WTC11 (cell line): ENCODE results near the gene TBL1Y. TPM values are rescaled to one million over a fixed set of nuclear protein-coding genes. Genes with fewer than 3 reads are reported as not detected.

Source experiments
- ATAC-seq: fragments of 200-7000 bp; cut with Tn5 transposase; 2 replicates; pipeline ENCODE4 v1.10.0; 2021; ENCODE audit warnings: mild to moderate bottlenecking, moderate library complexity
- CTCF ChIA-PET: fragments of 300-600 bp; sonication (Branson Sonifier 250); formaldehyde crosslinking; loops from one replicate; lab custom pipeline; 2021; ENCODE audit warnings: antibody characterized with exemption; lab: Charles Lee
- POLR2A ChIA-PET: fragments of 350-600 bp; sonication (Branson Sonifier 250); formaldehyde crosslinking; loops from one replicate; lab custom pipeline; 2021; ENCODE audit warnings: antibody characterized with exemption; lab: Charles Lee
- DNase-seq: peaks from one replicate; pipeline ENCODE4 v3.0.0; 2021; ENCODE audit warnings: low spot score
- H3K27ac Mint-ChIP-seq: 2 replicates; pipeline ENCODE4 v1.8.0; 2021; ENCODE audit warnings: mixed read lengths
- H3K27me3 Mint-ChIP-seq: 2 replicates; pipeline ENCODE4 v1.8.0; 2021; ENCODE audit warnings: low read depth, mild to moderate bottlenecking, moderate library complexity, mixed read lengths
- H3K36me3 Mint-ChIP-seq: 2 replicates; pipeline ENCODE4 v1.8.0; 2021; ENCODE audit warnings: mixed read lengths
- H3K4me1 Mint-ChIP-seq: 2 replicates; pipeline ENCODE4 v1.8.0; 2022; ENCODE audit warnings: mixed read lengths
- H3K4me3 Mint-ChIP-seq: 2 replicates; pipeline ENCODE4 v1.8.0; 2021; ENCODE audit warnings: mild to moderate bottlenecking, moderate library complexity, mixed read lengths
- H3K9me3 Mint-ChIP-seq: 2 replicates; pipeline ENCODE4 v1.8.0; 2021; ENCODE audit warnings: mixed read lengths
- ATF1 ChIP-seq: sonication (generic); formaldehyde crosslinking; IDR thresholded peaks from 2 replicates; pipeline ENCODE4 v1.8.1; 2023; ENCODE audit warnings: mild to moderate bottlenecking, moderate library complexity, missing genetic modification reagents
- NFE2L1 ChIP-seq: sonication (generic); formaldehyde crosslinking; IDR thresholded peaks from 2 replicates; pipeline ENCODE4 v1.8.1; 2023; ENCODE audit warnings: missing genetic modification reagents
- NFYB ChIP-seq: sonication (generic); formaldehyde crosslinking; conservative IDR thresholded peaks from 2 replicates; pipeline ENCODE4 v1.8.0; 2022; ENCODE audit warnings: low read depth, missing genetic modification reagents
- OVOL2 ChIP-seq: fragments of 250-450 bp; sonication (Bioruptor Pico); IDR thresholded peaks from 2 replicates; pipeline ENCODE4 v1.9.0; 2021; ENCODE audit warnings: mild to moderate bottlenecking, borderline replicate concordance
- RELA ChIP-seq: sonication (generic); formaldehyde crosslinking; IDR thresholded peaks from 2 replicates; pipeline ENCODE4 v1.8.1; 2022; ENCODE audit warnings: missing genetic modification reagents, mild to moderate bottlenecking, borderline replicate concordance
- SOX15 ChIP-seq: fragments of 250-450 bp; sonication (Bioruptor Pico); IDR thresholded peaks from 2 replicates; pipeline ENCODE4 v1.9.0; 2021; ENCODE audit warnings: mild to moderate bottlenecking
- ZNF232 ChIP-seq: sonication (generic); formaldehyde crosslinking; IDR thresholded peaks from 2 replicates; pipeline ENCODE4 v1.8.0; 2022; ENCODE audit warnings: mild to moderate bottlenecking, missing genetic modification reagents
- total RNA-seq: library from RNA; stranded (reverse); gene quantifications from 3 replicates; pipeline ENCODE4 v1.2.3, GENCODE V29; 2021
- TF ChIP-seq, protein P1 (sequence below): fragments of 250-450 bp; sonication (Bioruptor Pico); IDR thresholded peaks from 2 replicates; pipeline ENCODE4 v1.9.0; 2021; ENCODE audit warnings: moderate library complexity, mild to moderate bottlenecking, inconsistent platforms, borderline replicate concordance
- TF ChIP-seq, protein P2 (sequence below): sonication (generic); formaldehyde crosslinking; IDR thresholded peaks from 2 replicates; pipeline ENCODE4 v1.8.0; 2022; ENCODE audit warnings: mild to moderate bottlenecking, missing genetic modification reagents
- TF ChIP-seq, protein P3 (sequence below): fragments of 200-600 bp; IDR thresholded peaks from 2 replicates; pipeline ENCODE4 v1.8.0; 2022; ENCODE audit warnings: antibody characterized with exemption
- TF ChIP-seq, protein P4 (sequence below): sonication (generic); formaldehyde crosslinking; IDR thresholded peaks from 2 replicates; pipeline ENCODE4 v1.8.1; 2022; ENCODE audit warnings: mild to moderate bottlenecking, moderate library complexity, missing genetic modification reagents
- TF ChIP-seq, protein P5 (sequence below): fragments of 250-450 bp; sonication (Bioruptor Pico); conservative IDR thresholded peaks from 2 replicates; pipeline ENCODE4 v1.9.0; 2021; ENCODE audit warnings: mild to moderate bottlenecking
- TF ChIP-seq, protein P6 (sequence below): sonication (generic); formaldehyde crosslinking; IDR thresholded peaks from 2 replicates; pipeline ENCODE4 v1.8.1; 2022; ENCODE audit warnings: low read depth, missing genetic modification reagents, borderline replicate concordance
- TF ChIP-seq, protein P7 (sequence below): sonication (generic); formaldehyde crosslinking; IDR thresholded peaks from 2 replicates; pipeline ENCODE4 v1.8.1; 2023; ENCODE audit warnings: mild to moderate bottlenecking, missing genetic modification reagents, moderate library complexity
- TF ChIP-seq, protein P8 (sequence below): sonication (generic); formaldehyde crosslinking; IDR thresholded peaks from 2 replicates; pipeline ENCODE4 v1.8.0; 2022; ENCODE audit warnings: mild to moderate bottlenecking, missing genetic modification reagents

The TBL1Y gene
- total RNA-seq, 1 experiment from 2014 or later, result not detected

DNA sequence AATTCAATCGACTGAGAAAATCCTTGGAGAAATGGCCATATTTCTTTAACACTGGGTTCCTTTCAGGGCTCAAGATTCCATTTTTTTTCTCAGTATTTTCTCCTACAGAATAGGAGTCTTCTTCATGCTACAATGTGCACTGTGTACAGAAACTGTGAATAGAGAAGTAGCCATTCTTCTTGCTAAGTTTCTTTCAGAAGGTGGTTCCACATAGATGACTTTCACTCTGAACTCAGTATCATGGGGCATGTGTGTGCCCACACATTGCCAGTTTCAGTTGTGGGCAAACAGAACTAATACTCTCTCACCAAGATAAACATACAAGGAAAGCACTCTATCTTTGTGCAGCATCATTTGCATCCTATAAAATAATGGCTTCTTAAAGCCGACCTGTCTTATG is 89.4 kb downstream of the TBL1Y start (continued):
- TF ChIP-seq, protein P1, sequence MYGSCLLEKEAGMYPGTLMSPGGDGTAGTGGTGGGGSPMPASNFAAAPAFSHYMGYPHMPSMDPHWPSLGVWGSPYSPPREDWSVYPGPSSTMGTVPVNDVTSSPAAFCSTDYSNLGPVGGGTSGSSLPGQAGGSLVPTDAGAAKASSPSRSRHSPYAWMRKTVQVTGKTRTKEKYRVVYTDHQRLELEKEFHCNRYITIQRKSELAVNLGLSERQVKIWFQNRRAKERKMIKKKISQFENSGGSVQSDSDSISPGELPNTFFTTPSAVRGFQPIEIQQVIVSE (CRISPR knock-in tag), result no peak
- TF ChIP-seq, protein P2, sequence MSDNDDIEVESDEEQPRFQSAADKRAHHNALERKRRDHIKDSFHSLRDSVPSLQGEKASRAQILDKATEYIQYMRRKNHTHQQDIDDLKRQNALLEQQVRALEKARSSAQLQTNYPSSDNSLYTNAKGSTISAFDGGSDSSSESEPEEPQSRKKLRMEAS, result no peak
- TF ChIP-seq, protein P3, sequence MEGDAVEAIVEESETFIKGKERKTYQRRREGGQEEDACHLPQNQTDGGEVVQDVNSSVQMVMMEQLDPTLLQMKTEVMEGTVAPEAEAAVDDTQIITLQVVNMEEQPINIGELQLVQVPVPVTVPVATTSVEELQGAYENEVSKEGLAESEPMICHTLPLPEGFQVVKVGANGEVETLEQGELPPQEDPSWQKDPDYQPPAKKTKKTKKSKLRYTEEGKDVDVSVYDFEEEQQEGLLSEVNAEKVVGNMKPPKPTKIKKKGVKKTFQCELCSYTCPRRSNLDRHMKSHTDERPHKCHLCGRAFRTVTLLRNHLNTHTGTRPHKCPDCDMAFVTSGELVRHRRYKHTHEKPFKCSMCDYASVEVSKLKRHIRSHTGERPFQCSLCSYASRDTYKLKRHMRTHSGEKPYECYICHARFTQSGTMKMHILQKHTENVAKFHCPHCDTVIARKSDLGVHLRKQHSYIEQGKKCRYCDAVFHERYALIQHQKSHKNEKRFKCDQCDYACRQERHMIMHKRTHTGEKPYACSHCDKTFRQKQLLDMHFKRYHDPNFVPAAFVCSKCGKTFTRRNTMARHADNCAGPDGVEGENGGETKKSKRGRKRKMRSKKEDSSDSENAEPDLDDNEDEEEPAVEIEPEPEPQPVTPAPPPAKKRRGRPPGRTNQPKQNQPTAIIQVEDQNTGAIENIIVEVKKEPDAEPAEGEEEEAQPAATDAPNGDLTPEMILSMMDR, result no peak
- TF ChIP-seq, protein P4, sequence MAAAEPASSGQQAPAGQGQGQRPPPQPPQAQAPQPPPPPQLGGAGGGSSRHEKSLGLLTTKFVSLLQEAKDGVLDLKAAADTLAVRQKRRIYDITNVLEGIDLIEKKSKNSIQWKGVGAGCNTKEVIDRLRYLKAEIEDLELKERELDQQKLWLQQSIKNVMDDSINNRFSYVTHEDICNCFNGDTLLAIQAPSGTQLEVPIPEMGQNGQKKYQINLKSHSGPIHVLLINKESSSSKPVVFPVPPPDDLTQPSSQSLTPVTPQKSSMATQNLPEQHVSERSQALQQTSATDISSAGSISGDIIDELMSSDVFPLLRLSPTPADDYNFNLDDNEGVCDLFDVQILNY, result no peak

DNA sequence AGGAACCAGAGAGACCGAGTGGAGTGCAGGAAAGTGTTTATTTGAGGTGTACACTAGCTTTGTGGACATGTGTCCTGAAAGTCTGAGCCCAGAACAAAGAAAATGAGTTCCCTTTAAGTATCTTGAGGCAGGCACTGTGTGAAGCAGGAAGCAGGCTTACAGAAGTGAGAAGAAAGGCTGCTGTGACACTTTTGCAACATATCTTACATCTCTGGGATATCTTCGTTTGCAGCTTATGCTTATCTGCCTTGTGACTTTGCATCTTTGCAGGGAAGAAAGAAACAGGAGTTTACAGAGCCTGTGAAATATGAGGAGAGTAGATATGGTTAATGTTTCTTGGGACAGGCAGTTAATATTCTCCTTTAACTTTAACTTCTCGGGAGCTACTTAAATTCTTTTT is 92.1 kb downstream of the TBL1Y start:
- DNase-seq (no peak), ATAC-seq (no peak)
- H3K36me3 Mint-ChIP-seq, result no peaks in the 10 kb centered on the region
- POLR2A ChIA-PET, result no interaction called here
- no peaks in the 10 kb centered on the region for H3K27me3 Mint-ChIP-seq
- no peaks in the 10 kb centered on the region for H3K4me1 Mint-ChIP-seq
- CTCF ChIA-PET, result no interaction called here
- no peak for TF ChIP-seq ZNF232 (CRISPR knock-in tag)
- TF ChIP-seq, protein P5, sequence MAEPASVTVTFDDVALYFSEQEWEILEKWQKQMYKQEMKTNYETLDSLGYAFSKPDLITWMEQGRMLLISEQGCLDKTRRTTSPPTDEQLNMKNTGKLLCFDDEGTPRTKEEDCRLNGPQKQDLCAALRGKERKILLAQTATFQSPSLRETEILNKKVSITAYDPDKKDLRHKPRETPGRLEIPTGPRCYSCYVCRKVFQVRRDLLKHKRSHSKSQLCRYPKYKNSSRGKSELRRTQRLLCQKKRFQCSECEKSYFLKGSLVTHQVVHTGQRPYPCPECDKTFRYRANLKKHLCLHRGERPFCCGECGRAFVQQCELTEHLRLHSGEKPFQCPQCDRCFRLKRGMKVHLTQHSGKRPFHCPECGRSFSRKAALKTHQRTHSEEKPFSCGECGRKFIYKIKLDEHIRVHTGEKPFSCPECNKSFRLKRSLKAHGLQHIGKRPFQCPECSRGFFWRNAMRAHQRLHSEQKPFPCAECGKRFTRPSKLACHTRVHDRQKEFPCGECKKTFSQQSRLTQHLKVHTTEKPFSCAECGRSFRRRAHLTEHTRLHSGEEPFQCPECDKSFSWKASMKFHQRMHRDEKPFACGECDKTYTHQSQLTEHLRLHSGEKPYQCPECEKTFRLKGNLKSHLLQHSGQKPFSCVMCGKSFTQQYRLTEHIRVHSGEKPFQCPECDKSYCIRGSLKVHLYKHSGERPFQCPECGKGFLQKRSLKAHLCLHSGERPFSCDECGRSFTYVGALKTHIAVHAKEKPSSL, result no peak
- TF ChIP-seq, protein P6, sequence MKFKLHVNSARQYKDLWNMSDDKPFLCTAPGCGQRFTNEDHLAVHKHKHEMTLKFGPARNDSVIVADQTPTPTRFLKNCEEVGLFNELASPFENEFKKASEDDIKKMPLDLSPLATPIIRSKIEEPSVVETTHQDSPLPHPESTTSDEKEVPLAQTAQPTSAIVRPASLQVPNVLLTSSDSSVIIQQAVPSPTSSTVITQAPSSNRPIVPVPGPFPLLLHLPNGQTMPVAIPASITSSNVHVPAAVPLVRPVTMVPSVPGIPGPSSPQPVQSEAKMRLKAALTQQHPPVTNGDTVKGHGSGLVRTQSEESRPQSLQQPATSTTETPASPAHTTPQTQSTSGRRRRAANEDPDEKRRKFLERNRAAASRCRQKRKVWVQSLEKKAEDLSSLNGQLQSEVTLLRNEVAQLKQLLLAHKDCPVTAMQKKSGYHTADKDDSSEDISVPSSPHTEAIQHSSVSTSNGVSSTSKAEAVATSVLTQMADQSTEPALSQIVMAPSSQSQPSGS (CRISPR knock-in tag), result no peak
- TF ChIP-seq NFE2L1 (CRISPR knock-in tag), result no peak
- TF ChIP-seq, protein P7, sequence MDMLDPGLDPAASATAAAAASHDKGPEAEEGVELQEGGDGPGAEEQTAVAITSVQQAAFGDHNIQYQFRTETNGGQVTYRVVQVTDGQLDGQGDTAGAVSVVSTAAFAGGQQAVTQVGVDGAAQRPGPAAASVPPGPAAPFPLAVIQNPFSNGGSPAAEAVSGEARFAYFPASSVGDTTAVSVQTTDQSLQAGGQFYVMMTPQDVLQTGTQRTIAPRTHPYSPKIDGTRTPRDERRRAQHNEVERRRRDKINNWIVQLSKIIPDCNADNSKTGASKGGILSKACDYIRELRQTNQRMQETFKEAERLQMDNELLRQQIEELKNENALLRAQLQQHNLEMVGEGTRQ (CRISPR knock-in tag), result no peak
- TF ChIP-seq SOX15, result no peak
- TF ChIP-seq, protein P8, sequence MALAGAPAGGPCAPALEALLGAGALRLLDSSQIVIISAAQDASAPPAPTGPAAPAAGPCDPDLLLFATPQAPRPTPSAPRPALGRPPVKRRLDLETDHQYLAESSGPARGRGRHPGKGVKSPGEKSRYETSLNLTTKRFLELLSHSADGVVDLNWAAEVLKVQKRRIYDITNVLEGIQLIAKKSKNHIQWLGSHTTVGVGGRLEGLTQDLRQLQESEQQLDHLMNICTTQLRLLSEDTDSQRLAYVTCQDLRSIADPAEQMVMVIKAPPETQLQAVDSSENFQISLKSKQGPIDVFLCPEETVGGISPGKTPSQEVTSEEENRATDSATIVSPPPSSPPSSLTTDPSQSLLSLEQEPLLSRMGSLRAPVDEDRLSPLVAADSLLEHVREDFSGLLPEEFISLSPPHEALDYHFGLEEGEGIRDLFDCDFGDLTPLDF (CRISPR knock-in tag), result no peak
- TF ChIP-seq, protein P1 (CRISPR knock-in tag), result no peak
- TF ChIP-seq ATF1 (CRISPR knock-in tag), result no peak
- TF ChIP-seq RELA, result no peak
- TF ChIP-seq OVOL2 (CRISPR knock-in tag), result no peak
- TF ChIP-seq NFYB (CRISPR knock-in tag), result no peak
- H3K9me3 Mint-ChIP-seq, result no peaks in the 10 kb centered on the region
- no peak overlapping the region for H3K4me3 Mint-ChIP-seq
- no peak overlapping the region for H3K27ac Mint-ChIP-seq
